Cardiac muscle cell (in vitro differentiated cells and primary cell): Measurements from ENCODE around the gene STX8. TPM values are rescaled to one million over a fixed set of nuclear protein-coding genes. Genes with fewer than 3 reads are reported as not detected.

Experiments
- DNase-seq, 2 donors: peaks; one replicate each; pipeline versions ENCODE4 v3.0.0 to v3.0.0-alpha.2; 2010 to 2017; ENCODE audit warnings: low read depth in 1 of 2, low spot score in 1 of 2
- H3K27ac ChIP-seq: fragments of 200-600 bp; sonication (generic); 2 replicates; pipeline ENCODE4 v1.5.1; 2016
- H3K27me3 ChIP-seq: fragments of 200-600 bp; sonication (generic); 2 replicates; pipeline ENCODE4 v1.6.0; 2016; ENCODE audit warnings: control low read depth
- H3K36me3 ChIP-seq: fragments of 200-600 bp; sonication (generic); 2 replicates; pipeline ENCODE4 v1.5.1; 2016; ENCODE audit warnings: control low read depth
- H3K4me1 ChIP-seq: fragments of 200-600 bp; sonication (generic); 2 replicates; pipeline ENCODE4 v1.8.1; 2017; ENCODE audit warnings: low read depth, mild to moderate bottlenecking, mixed run types
- H3K4me3 ChIP-seq: fragments of 200-600 bp; sonication (generic); 2 replicates; pipeline ENCODE4 v1.5.1; 2016; ENCODE audit warnings: mild to moderate bottlenecking
- H3K9me3 ChIP-seq: fragments of 200-600 bp; sonication (generic); 2 replicates; pipeline ENCODE4 v1.5.1; 2017; ENCODE audit warnings: low read depth, mild to moderate bottlenecking, control low read depth
- CTCF ChIP-seq: IDR thresholded peaks from 2 replicates; pipeline ENCODE4 v1.5.1; 2012; ENCODE audit warnings: low read depth, mild to moderate bottlenecking, low read length
- polyA plus RNA-seq: library from polyadenylated mRNA; unstranded; fragments of >200 nt; fragmentation: Nextera tagmentation; extraction: Ambion mirVana; gene quantifications from 2 replicates; pipeline ENCODE4 v1.2.1, GENCODE V29; 2016
- total RNA-seq: library from RNA; depleted of rRNA; stranded (reverse); fragments of >200 nt; gene quantifications from 2 replicates; pipeline ENCODE4 v1.2.3, GENCODE V29; 2016

Gene STX8
- total and polyA plus RNA-seq, 2 experiments from 2014 or later, result 46.9 to 95.2 TPM

GRCh38 chr17:9209781-9210370 lies 365.7 kb downstream of the STX8 start:
- DNase-seq, result no peak
- H3K4me3 ChIP-seq, result no peak overlapping the region
- H3K9me3 ChIP-seq, result no peaks in the 10 kb centered on the region
- no peaks in the 10 kb centered on the region for H3K36me3 ChIP-seq
- H3K4me1 ChIP-seq, result no peaks in the 10 kb centered on the region
- peaks cover 32% of the 10 kb centered on the region for H3K27me3 ChIP-seq
- TF ChIP-seq CTCF, result no peak
- H3K27ac ChIP-seq, result no peak overlapping the region

GRCh38 chr17:9209347-9209746 lies 366.3 kb downstream of the STX8 start:
- Histone ChIP-seq H3K9me3 (no peaks in the 10 kb centered on the region), H3K4me1 (no peaks in the 10 kb centered on the region)
- DNase-seq, result no peak

GRCh38 chr17:9208381-9209105 lies 367.1 kb downstream of the STX8 start:
- no peak overlapping the region for H3K27ac ChIP-seq
- no peaks in the 10 kb centered on the region for H3K4me1 ChIP-seq
- H3K9me3 ChIP-seq, result no peaks in the 10 kb centered on the region
- H3K27me3 ChIP-seq, result peaks cover 32% of the 10 kb centered on the region
- no peak overlapping the region for H3K4me3 ChIP-seq
- H3K36me3 ChIP-seq, result no peaks in the 10 kb centered on the region
- no peak for DNase-seq
- TF ChIP-seq CTCF, result no peak

More at GRCh38 chr17:9209347-9209746, 366.3 kb downstream of the STX8 start:
- no peaks in the 10 kb centered on the region for H3K36me3 ChIP-seq
- TF ChIP-seq CTCF, result no peak
- no peak overlapping the region for H3K4me3 ChIP-seq
- peaks cover 32% of the 10 kb centered on the region for H3K27me3 ChIP-seq
- H3K27ac ChIP-seq, result no peak overlapping the region

GRCh38 chr17:9206741-9207332 lies 368.8 kb downstream of the STX8 start:
- H3K4me1 ChIP-seq, result no peaks in the 10 kb centered on the region
- no peaks in the 10 kb centered on the region for H3K36me3 ChIP-seq
- no peak for TF ChIP-seq CTCF
- peaks cover 20% of the 10 kb centered on the region for H3K27me3 ChIP-seq
- H3K4me3 ChIP-seq, result no peak overlapping the region
- no peaks in the 10 kb centered on the region for H3K9me3 ChIP-seq
- no peak overlapping the region for H3K27ac ChIP-seq
- DNase-seq, result no peak

GRCh38 chr17:9206410-9206703 lies 369.3 kb downstream of the STX8 start:
- no peak for TF ChIP-seq CTCF
- no peak overlapping the region for H3K4me3 ChIP-seq
- no peaks in the 10 kb centered on the region for H3K4me1 ChIP-seq
- no peak for DNase-seq
- no peaks in the 10 kb centered on the region for H3K9me3 ChIP-seq
- no peaks in the 10 kb centered on the region for H3K36me3 ChIP-seq
- peaks cover 20% of the 10 kb centered on the region for H3K27me3 ChIP-seq
- no peak overlapping the region for H3K27ac ChIP-seq
